ENCODE data around the gene HLA-G. TPM values are rescaled to one million over a fixed set of nuclear protein-coding genes. Genes with fewer than 3 reads are reported as not detected.
"Not testable (repeated sequence)": the region's sequence is repeated elsewhere in the genome, so short reads cannot be mapped to it uniquely, and the experiment has no call there.

The HLA-G gene
- total RNA-seq, 4 donors from 2014 or later: 0.45 to 2.3 TPM; not detected in 2

- TF ChIP-seq CTCF (IDR thresholded peaks at IDR 0.05) (no peak), POLR2A (IDR thresholded peaks at IDR 0.05) (no peak)
- Histone ChIP-seq H3K4me3 (replicated peaks in 1 of 3) (no peak overlapping the region), H3K9me3 (no peaks in the 10 kb centered on the region), H3K27ac (no peak overlapping the region), H3K27me3 (no peaks in the 10 kb centered on the region), H3K36me3 (no peaks in the 10 kb centered on the region), H3K4me1 (no peaks in the 10 kb centered on the region)
- WGBS, 2 donors: 86 to 96% methylated on average over 1 of the region's 1 CpG
- DNase-seq: no peak
- intact Hi-C loops (cut with DNase I): no loop called here
Observed at GRCh38 chr6:29875257-29875656, 47.6 kb downstream of the HLA-G start.

- intact Hi-C loops (cut with DNase I); H3K27me3 ChIP-seq; H3K4me3 ChIP-seq (replicated peaks in 1 of 3); H3K27ac ChIP-seq; H3K9me3 ChIP-seq; DNase-seq; H3K4me1 ChIP-seq; H3K36me3 ChIP-seq: not testable (repeated sequence)
- 62% methylated on average over 6 of the region's 6 CpGs; no CpG with 5 or more reads in 1 of the 2 donors for WGBS, 2 donors
Observed at GRCh38 chr6:29875734-29876133, 48.1 kb downstream of the HLA-G start.

Small RNAs within 50 kb of the gene (small RNA-seq; reads per million reads assigned to genes)
- not detected for gene MICG

Other genes starting within 250 kb of the HLA-G start
- not detected for gene OR2H2, start 242.7 kb upstream of the HLA-G start, total RNA-seq
- 10 to 100 TPM; 20.4 to 34.3 (median 23.8) TPM for gene GABBR1, start 194.6 kb upstream of the HLA-G start, total RNA-seq
- not detected for gene MOG, start 170.7 kb upstream of the HLA-G start, total RNA-seq
- not detected for gene ZFP57, start 146.7 kb upstream of the HLA-G start, total RNA-seq
- gene HLA-F, start 104.4 kb upstream of the HLA-G start, total RNA-seq: 10 to 100 TPM; 33.9 to 81.3 (median 44.6) TPM
- gene HLA-A, start 114.7 kb downstream of the HLA-G start, total RNA-seq: 100 to 1,000 TPM; 398 to 842 (median 578) TPM
- gene POLR1H, start 233.4 kb downstream of the HLA-G start, total RNA-seq: 10 to 100 TPM in 2 of 4 donors, 1 to 10 TPM in 2; 9.3 to 26.5 (median 12.2) TPM
- 10 to 100 TPM; 41.3 to 64.1 (median 50.7) TPM for gene PPP1R11, start 239.4 kb downstream of the HLA-G start, total RNA-seq
- gene RNF39, start 247.9 kb downstream of the HLA-G start, total RNA-seq: not detected

Measured in thyroid gland (tissue), 4 donors.